A172 (cell line): ENCODE results near the gene DDX4. TPM values are rescaled to one million over a fixed set of nuclear protein-coding genes. Genes with fewer than 3 reads are reported as not detected.
"Not testable (repeated sequence)": the region's sequence is repeated elsewhere in the genome, so short reads cannot be mapped to it uniquely, and the experiment has no call there.

Source experiments
- DNase-seq: peaks from one replicate; pipeline ENCODE4 v3.0.0-alpha.2; 2015; ENCODE audit warnings: low spot score
- total RNA-seq: library from RNA; depleted of rRNA; stranded (reverse); fragments of >200 nt; shearing (Covaris generic); gene quantifications from 2 replicates; pipeline ENCODE4 v1.2.3, GENCODE V29; 2014

The DDX4 gene
- total RNA-seq, 1 experiment from 2014 or later = not detected

- no peak for DNase-seq
Measured at GRCh38 chr5:55724281-55724680, 13.6 kb upstream of the DDX4 start.

GRCh38 chr5:55731848-55732247 lies 6.0 kb upstream of the DDX4 start:
- no peak for DNase-seq

GRCh38 chr5:55732585-55732984 lies 5.3 kb upstream of the DDX4 start:
- no peak for DNase-seq

GRCh38 chr5:55734658-55735057 lies 3.2 kb upstream of the DDX4 start:
- no peak for DNase-seq

- no peak for DNase-seq
Measured at GRCh38 chr5:55742778-55743177, 4.9 kb downstream of the DDX4 start.

GRCh38 chr5:55747778-55748318 lies 10.0 kb downstream of the DDX4 start:
- no peak for DNase-seq

GRCh38 chr5:55749387-55749786 lies 11.5 kb downstream of the DDX4 start:
- no peak for DNase-seq

GRCh38 chr5:55750063-55750462 lies 12.2 kb downstream of the DDX4 start:
- DNase-seq = no peak

- DNase-seq = no peak
Measured at GRCh38 chr5:55750499-55750898, 12.6 kb downstream of the DDX4 start.

- DNase-seq = no peak
Measured at GRCh38 chr5:55758231-55758630, 20.4 kb downstream of the DDX4 start.

- DNase-seq = no peak
Measured at GRCh38 chr5:55758714-55759113, 20.9 kb downstream of the DDX4 start.

- not testable (repeated sequence) for DNase-seq
Measured at GRCh38 chr5:55761721-55762120, 23.9 kb downstream of the DDX4 start.

- DNase-seq = no peak
Measured at GRCh38 chr5:55763746-55764420, 26.0 kb downstream of the DDX4 start.

GRCh38 chr5:55768279-55768678 lies 30.4 kb downstream of the DDX4 start:
- no peak for DNase-seq

- DNase-seq = no peak
Measured at GRCh38 chr5:55771175-55771655, 33.4 kb downstream of the DDX4 start.

GRCh38 chr5:55773057-55773456 lies 35.2 kb downstream of the DDX4 start:
- no peak for DNase-seq

GRCh38 chr5:55777332-55777731 lies 39.5 kb downstream of the DDX4 start:
- DNase-seq = no peak

- DNase-seq = no peak
Measured at GRCh38 chr5:55800924-55801323, 63.1 kb downstream of the DDX4 start.

GRCh38 chr5:55808814-55809213 lies 71.0 kb downstream of the DDX4 start:
- DNase-seq = not testable (repeated sequence)

GRCh38 chr5:55815939-55816338 lies 78.1 kb downstream of the DDX4 start:
- DNase-seq = not testable (repeated sequence)

- peak; percentile 79 for DNase-seq
Measured at GRCh38 chr5:55816342-55816741, 78.5 kb downstream of the DDX4 start.

- no peak for DNase-seq
Measured at GRCh38 chr5:55817030-55817429, 79.2 kb downstream of the DDX4 start.

- no peak for DNase-seq
Measured at GRCh38 chr5:55820488-55820887, 82.6 kb downstream of the DDX4 start.
